GM23248 (cell line): ENCODE measurements around the gene ICA1. TPM values are rescaled to one million over a fixed set of nuclear protein-coding genes. Genes with fewer than 3 reads are reported as not detected.

ENCODE experiments used
- DNase-seq: peaks from one replicate; pipeline ENCODE4 v3.0.0-alpha.2; 2015
- H2AFZ ChIP-seq: fragments of 200-600 bp; sonication (generic); 2 replicates; pipeline ENCODE4 v1.6.1; 2016; ENCODE audit warnings: antibody characterized with exemption
- H3F3A ChIP-seq: fragments of 200-600 bp; sonication (generic); 2 replicates; pipeline ENCODE4 v1.6.1; 2016; ENCODE audit warnings: mild to moderate bottlenecking, antibody characterized with exemption, mixed run types; ENCODE audit not compliant: insufficient read depth
- H3K27ac ChIP-seq: fragments of 200-600 bp; sonication (generic); 2 replicates; pipeline ENCODE4 v1.5.1; 2016; ENCODE audit warnings: mild to moderate bottlenecking
- H3K27me3 ChIP-seq: fragments of 200-600 bp; sonication (generic); replicated peaks from 2 replicates; pipeline ENCODE4 v1.6.1; 2016; ENCODE audit warnings: mild to moderate bottlenecking; ENCODE audit not compliant: insufficient read depth
- H3K36me3 ChIP-seq: fragments of 200-600 bp; sonication (generic); 2 replicates; pipeline ENCODE4 v1.6.1; 2016; ENCODE audit warnings: low read depth, mild to moderate bottlenecking
- H3K4me1 ChIP-seq: fragments of 200-600 bp; sonication (generic); 2 replicates; pipeline ENCODE4 v1.6.1; 2016; ENCODE audit warnings: mild to moderate bottlenecking; ENCODE audit not compliant: insufficient read depth
- H3K4me2 ChIP-seq: fragments of 200-600 bp; sonication (generic); one replicate; pipeline ENCODE4 v1.6.1; 2016; ENCODE audit warnings: mild to moderate bottlenecking; ENCODE audit not compliant: unreplicated experiment
- H3K4me3 ChIP-seq: fragments of 200-600 bp; sonication (generic); 2 replicates; pipeline ENCODE4 v1.5.1; 2016; ENCODE audit warnings: mild to moderate bottlenecking
- H3K79me2 ChIP-seq: fragments of 200-600 bp; sonication (generic); 2 replicates; pipeline ENCODE4 v1.6.1; 2016; ENCODE audit warnings: mild to moderate bottlenecking; ENCODE audit not compliant: insufficient read depth
- H3K9ac ChIP-seq: fragments of 200-600 bp; sonication (generic); 2 replicates; pipeline ENCODE4 v1.6.1; 2016; ENCODE audit warnings: mild to moderate bottlenecking
- H3K9me2 ChIP-seq: fragments of 200-600 bp; sonication (generic); 2 replicates; pipeline ENCODE4 v1.6.1; 2016; ENCODE audit warnings: mixed run types, mild to moderate bottlenecking, moderate library complexity; ENCODE audit not compliant: insufficient read depth
- H3K9me3 ChIP-seq: fragments of 200-600 bp; sonication (generic); one replicate; pipeline ENCODE4 v1.6.1; 2017; ENCODE audit warnings: low read depth
- H4K20me1 ChIP-seq: fragments of 200-600 bp; sonication (generic); 2 replicates; pipeline ENCODE4 v1.6.0; 2016; ENCODE audit not compliant: insufficient read depth
- EZH2 ChIP-seq: fragments of 200-600 bp; sonication (generic); IDR thresholded peaks from 2 replicates; pipeline ENCODE4 v1.6.1; 2018; ENCODE audit warnings: antibody characterized with exemption, mild to moderate bottlenecking; ENCODE audit not compliant: insufficient read depth, poor library complexity, severe bottlenecking
- EZH2phosphoT487 ChIP-seq: fragments of 200-600 bp; sonication (generic); IDR thresholded peaks from 2 replicates; pipeline ENCODE4 v1.6.1; 2018; ENCODE audit warnings: antibody characterized with exemption, moderate library complexity, mild to moderate bottlenecking, low read depth; ENCODE audit not compliant: insufficient read depth
- WGBS, 2 experiments: methylation state at CpG; one replicate each; pipeline ENCODE4 v1.1.6; 2015 to 2017; ENCODE audit warnings: low lambda C conversion rate in 2 of 2, low coverage in 1 of 2; ENCODE audit errors: missing lambda C conversion rate in 2 of 2; 5-methylcytosine and 5-hydroxymethylcytosine counted together
- in situ Hi-C: fragments of 300-500 bp; cut with MboI; formaldehyde crosslinking; loops from 2 replicates; pipeline ENCODE4 v1.15.0; 2020
- polyA plus RNA-seq: library from polyadenylated mRNA; unstranded; fragments of >200 nt; fragmentation: Nextera tagmentation; extraction: Ambion mirVana; gene quantifications from 2 replicates; pipeline ENCODE4 v1.2.1, GENCODE V29; 2016
- total RNA-seq: library from RNA; depleted of rRNA; stranded (reverse); fragments of >200 nt; shearing (Covaris generic); gene quantifications from 2 replicates; pipeline ENCODE4 v1.2.3, GENCODE V29; 2014

The ICA1 gene
- total and polyA plus RNA-seq, 2 experiments from 2014 or later: not detected

DNA sequence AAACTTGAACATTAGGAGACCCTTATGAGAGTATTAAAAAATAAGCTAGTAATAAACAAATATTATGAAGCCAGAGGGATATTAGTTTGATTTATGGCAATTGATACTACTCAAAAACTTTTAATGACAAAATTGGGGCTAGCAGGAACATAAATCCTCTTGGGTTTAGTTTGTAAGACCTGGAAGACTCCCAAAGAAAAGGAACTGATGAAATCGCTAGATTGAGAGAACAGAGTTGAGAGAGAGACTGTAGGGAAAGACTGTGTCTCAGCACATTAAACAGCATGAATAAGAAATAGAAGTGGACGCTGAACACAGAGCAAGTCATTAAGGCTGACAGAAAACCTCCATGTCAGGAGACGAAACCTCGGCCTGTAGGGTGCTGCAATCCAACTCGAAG is 56.4 kb downstream of the ICA1 start:
- no peak for DNase-seq
- Histone ChIP-seq H4K20me1 (no peaks in the 10 kb centered on the region), H3K27ac (no peak overlapping the region), H3K4me3 (no peak overlapping the region), H3K4me1 (no peaks in the 10 kb centered on the region), H3K9me2 (no peaks in the 10 kb centered on the region), H3F3A (no peaks in the 10 kb centered on the region), H3K9ac (no peak overlapping the region), H3K4me2 (no peak overlapping the region), H3K27me3 (peaks cover 4% of the 10 kb centered on the region), H2AFZ (no peak overlapping the region), H3K9me3 (no peaks in the 10 kb centered on the region), H3K79me2 (no peaks in the 10 kb centered on the region), H3K36me3 (no peaks in the 10 kb centered on the region)
- TF ChIP-seq EZH2 (no peak), EZH2phosphoT487 (no peak)
- in situ Hi-C loops: loop anchor here (25.0 kb wide), 2 partner anchors 793 to 1243 kb away; no protein-coding TSS in a partner anchor
- 3% methylated on average over 5 of the region's 5 CpGs for WGBS, 2 experiments

DNA sequence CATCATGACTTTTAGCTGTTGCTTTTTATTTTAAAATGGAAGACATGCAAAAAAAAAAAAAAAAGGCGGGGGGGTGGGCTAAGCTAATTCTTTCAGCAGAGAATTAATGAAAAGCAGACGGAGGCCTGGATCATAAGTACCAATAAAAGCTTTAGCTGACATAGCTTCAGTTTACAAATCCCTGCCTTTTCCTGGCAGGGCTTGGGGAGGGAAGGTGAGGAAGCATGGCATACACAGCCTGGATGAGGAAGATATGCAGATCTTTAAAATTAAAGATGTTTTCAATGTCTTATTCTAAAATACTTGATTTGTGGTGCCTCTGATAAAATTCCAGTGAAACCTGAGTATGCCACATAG is 57.0 kb downstream of the ICA1 start:
- H4K20me1 ChIP-seq: no peaks in the 10 kb centered on the region
- in situ Hi-C loops: loop anchor here (25.0 kb wide), 2 partner anchors 793 to 1243 kb away; no protein-coding TSS in a partner anchor
- H3K4me3 ChIP-seq: no peak overlapping the region
- TF ChIP-seq EZH2: no peak
- no peak for TF ChIP-seq EZH2phosphoT487
- no peaks in the 10 kb centered on the region for H3K9me3 ChIP-seq
- H3K9ac ChIP-seq: no peak overlapping the region
- H3K27me3 ChIP-seq: peaks cover 4% of the 10 kb centered on the region
- H3K4me1 ChIP-seq: no peaks in the 10 kb centered on the region
- 0 to 3% methylated on average over 2 of the region's 2 CpGs for WGBS, 2 experiments
- no peak overlapping the region for H3K4me2 ChIP-seq
- H3K9me2 ChIP-seq: no peaks in the 10 kb centered on the region
- no peaks in the 10 kb centered on the region for H3K79me2 ChIP-seq
- no peak for DNase-seq
- H3K36me3 ChIP-seq: no peaks in the 10 kb centered on the region
- no peaks in the 10 kb centered on the region for H3F3A ChIP-seq
- H2AFZ ChIP-seq: no peak overlapping the region
- H3K27ac ChIP-seq: no peak overlapping the region

DNA sequence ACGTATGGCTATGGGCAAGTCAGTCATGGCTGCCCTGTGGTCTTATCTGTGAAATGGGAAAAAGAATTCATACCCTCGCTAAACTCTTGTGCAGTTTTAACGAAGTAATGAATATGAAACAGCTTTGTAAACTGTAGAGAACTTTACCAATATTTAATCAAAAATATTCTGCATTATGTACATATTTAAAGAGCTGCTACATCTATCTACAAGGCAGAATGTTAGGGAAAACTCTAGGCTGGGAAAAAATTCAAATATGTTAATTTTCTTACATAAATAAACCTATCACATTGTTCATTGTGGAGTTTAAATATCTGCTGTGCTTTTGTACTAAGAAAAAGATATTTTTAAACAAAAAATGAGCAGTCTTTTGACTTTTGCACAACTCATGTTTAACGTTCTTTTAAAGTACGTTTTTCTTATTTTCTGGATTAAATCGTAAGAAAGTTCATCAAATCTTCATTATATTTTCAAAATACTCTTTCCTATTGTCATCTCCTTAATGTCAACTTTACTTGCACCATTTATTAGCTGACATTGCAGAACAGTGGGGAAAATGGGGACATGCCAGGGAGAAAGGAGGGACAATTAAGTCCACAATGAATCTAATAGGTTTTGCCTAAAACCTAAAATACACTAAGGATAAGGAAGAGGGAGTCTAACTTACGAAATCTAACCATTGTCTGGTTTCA is 57.5 kb downstream of the ICA1 start:
- Histone ChIP-seq H3F3A (no peaks in the 10 kb centered on the region), H3K9me3 (no peaks in the 10 kb centered on the region), H3K9me2 (no peaks in the 10 kb centered on the region), H3K27ac (no peak overlapping the region), H3K4me2 (no peak overlapping the region), H3K4me1 (no peaks in the 10 kb centered on the region), H3K4me3 (no peak overlapping the region), H3K79me2 (no peaks in the 10 kb centered on the region), H2AFZ (no peak overlapping the region), H3K27me3 (peaks cover 4% of the 10 kb centered on the region), H3K9ac (no peak overlapping the region), H4K20me1 (no peaks in the 10 kb centered on the region), H3K36me3 (no peaks in the 10 kb centered on the region)
- in situ Hi-C loops: loop anchor here (25.0 kb wide), 2 partner anchors 792 to 1242 kb away; no protein-coding TSS in a partner anchor
- TF ChIP-seq EZH2: no peak
- no peak for TF ChIP-seq EZH2phosphoT487
- DNase-seq: no peak
- 44 to 46% methylated on average over 7 of the region's 7 CpGs for WGBS, 2 experiments

DNA sequence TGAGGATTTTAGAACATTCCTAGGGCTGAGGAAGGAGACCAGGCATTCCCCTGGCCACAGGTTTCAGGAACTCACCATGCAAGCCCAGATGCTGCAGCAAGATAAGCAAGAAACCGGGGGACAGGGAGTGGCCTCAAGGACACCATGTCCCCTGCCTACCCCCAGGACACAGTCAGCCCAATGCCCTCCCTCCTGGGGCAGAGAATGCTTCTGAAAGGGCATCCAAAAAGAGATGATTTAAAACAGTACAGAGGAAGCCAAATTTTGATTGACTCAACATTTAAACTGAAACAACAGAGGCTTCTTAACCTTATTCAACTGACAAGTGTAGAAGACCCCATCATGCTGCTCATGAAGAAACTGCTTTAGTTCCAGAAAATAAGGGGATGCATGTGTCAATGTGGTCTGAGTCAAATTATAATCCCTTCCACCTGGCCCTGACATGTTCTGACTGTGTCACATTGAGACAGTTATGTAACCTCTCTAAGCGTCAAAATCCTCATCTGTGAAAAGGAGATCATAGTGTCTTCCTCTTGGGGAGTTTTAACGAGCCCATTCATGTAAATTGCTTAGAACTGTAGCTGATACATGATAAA is 60.0 kb downstream of the ICA1 start:
- H3K9me2 ChIP-seq: no peaks in the 10 kb centered on the region
- no peaks in the 10 kb centered on the region for H3K9me3 ChIP-seq
- H4K20me1 ChIP-seq: no peaks in the 10 kb centered on the region
- H3K4me2 ChIP-seq: no peak overlapping the region
- in situ Hi-C loops: loop anchor here (25.0 kb wide), 2 partner anchors 790 to 1240 kb away; no protein-coding TSS in a partner anchor
- H3K9ac ChIP-seq: no peak overlapping the region
- H3K36me3 ChIP-seq: no peaks in the 10 kb centered on the region
- TF ChIP-seq EZH2phosphoT487 (no peak), EZH2 (no peak)
- WGBS, 2 experiments: 3 to 4% methylated on average over 3 of the region's 3 CpGs
- no peak overlapping the region for H3K4me3 ChIP-seq
- H3K27me3 ChIP-seq: peaks cover 4% of the 10 kb centered on the region
- no peaks in the 10 kb centered on the region for H3K79me2 ChIP-seq
- H3K4me1 ChIP-seq: no peaks in the 10 kb centered on the region
- no peaks in the 10 kb centered on the region for H3F3A ChIP-seq
- DNase-seq: no peak
- no peak overlapping the region for H2AFZ ChIP-seq
- H3K27ac ChIP-seq: no peak overlapping the region
